NCI-H748 treated with DMSO at 0.1 percent for 48 hours (cell line): Measurements from ENCODE around the gene ARAP2.

Experiments
- DNase-seq: peaks from one replicate; lab custom pipeline; 2025; lab: John Stamatoyannopoulos, UW

Gene ARAP2

DNA sequence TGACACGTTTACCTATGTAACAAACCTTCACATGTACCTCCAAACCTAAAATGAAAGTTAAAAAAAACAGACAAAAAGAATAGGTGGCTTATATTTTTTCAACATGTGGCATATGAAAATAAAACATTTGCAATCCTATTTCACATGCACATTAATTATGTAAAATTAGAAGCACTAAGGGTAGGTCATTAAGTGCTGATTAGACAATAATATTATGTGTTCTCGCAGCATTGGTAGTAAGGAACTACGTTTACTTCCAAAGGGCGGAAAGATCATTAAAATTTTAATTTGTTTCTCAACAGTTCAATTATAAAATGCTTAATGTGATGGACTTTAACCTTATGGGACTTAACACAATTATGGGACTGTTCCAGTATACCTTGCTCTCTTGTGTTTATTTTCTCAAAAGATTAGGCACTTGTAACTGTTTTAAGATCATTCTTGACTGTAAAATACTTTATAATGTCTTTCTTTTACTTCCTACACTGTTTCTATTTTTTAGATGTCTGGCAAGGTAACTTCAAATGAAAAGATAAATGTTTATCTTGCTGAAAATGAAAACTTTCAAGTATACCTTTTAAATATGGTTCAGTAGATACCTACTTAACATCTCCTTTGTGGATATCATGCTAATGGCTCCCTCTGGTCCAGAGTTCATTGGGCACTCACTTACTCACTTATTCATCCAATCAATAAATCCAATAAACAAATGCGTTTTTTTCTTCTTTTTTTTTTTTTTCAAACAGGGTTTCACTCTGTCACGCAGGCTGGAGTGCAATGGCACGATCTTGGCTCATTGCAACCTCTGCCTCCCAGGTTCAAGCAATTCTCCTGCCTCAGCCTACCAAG, 202.0 kb downstream of the ARAP2 start:
- DNase-seq = no peak

DNA sequence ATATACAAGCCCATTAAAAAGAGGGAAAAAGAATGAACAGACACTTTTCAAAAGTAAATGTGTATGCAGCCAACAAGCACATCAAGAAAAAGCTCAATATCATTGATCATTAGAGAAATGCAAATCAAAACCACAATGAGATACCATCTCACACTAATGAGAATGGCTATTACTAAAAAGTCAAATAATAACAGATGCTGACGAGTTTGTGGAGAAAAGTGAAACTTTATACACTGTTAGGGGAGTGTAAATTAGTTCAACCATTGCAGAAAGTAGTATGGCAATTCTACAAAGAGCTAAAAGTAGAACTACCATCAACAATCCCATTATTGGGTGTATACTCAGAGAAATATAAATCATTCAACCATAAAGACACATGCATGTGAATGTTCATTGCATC, 203.0 kb downstream of the ARAP2 start:
- DNase-seq = no peak

DNA sequence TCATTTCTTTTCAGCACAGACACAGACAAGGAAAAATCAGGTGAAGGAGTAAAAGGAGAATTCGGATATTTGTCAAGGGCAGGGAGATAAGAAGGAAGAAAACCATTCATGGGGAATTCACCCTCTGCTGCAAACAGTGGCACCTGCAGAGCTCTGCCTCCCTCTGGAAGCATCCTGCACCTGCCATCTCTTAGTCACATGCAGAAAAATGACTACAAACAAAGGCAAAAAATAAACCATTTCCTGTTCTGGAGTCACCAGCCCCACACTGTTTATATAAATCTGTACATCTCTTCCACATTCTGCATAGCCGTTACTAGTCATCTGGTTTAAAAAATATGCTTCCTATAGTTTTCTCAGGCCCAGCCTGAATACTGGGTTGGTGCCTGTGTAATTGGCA, 205.3 kb downstream of the ARAP2 start:
- peak; percentile 10 for DNase-seq

DNA sequence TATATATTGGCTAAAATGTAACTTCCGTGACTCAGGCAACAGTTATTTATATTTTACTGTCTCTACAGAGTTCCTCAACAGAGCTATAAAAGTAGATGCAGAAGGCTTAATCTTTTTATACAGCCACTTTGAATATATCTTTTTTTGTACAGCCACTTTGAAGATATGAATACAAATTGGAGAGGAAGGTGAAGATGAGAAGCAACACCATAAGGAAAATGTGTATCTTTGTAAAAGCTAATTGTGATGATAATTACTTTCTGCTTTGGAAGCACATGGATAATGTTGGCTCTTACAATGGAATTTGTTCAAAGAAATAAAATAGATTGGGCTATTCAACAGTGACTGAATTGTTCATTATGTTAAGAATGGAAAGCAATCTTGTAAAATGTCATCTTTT, 205.8 kb downstream of the ARAP2 start:
- no peak for DNase-seq

DNA sequence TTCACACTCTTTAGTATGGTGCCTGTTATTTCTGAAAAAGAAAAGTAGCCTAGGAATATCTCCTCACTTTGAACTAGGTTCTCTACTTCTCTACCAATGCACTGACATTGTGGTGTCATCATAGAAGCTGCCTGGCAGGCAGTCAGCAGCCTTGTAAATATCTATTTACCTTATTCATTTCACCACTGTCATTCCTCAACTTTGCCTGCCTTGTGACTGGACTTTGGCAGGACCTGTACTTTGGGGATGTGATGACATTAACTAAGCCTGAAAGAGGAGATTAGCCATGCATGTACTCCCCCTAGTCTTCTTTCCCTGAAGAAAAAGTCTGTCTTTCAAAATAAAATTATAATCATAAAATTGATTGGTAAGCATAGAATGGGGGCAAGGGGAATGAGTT, 207.2 kb downstream of the ARAP2 start:
- no peak for DNase-seq

DNA sequence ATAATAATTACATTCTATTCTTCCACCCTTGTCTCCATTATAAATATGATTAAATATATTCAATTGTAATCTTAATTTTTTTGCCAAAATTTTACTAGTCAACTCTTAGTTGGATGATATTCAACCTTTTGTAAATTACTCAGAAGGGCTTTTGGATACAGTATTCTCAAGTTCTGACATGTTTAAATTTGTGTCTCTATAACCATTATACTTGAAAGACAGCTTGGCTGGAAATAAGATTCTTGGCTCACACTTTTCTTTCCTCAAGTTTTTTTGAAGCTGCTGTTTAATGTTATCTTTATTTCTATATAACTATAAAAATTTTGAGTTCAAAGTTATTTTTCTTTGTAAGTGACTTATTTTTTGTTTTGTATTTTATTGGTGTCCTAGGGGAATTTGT, 214.4 kb downstream of the ARAP2 start:
- no peak for DNase-seq

DNA sequence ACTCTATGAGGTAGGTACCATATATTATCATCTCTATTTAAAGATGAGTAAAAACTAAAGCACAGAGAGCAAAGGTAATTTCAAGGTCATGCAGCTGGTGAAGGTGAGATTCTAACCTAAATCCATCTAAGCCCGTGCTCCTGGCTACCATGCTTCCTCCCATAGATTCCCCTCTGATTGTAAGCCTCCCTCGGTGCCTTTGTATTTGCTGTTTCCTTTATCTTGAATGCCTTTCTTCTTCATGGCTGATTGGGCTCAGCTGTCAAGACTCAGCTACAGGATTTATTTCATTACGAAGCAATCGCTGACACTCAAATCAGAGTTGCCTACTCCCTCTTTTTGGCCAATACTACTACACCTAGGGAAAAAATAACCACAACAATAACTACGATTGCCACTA, 217.1 kb downstream of the ARAP2 start:
- no peak for DNase-seq

DNA sequence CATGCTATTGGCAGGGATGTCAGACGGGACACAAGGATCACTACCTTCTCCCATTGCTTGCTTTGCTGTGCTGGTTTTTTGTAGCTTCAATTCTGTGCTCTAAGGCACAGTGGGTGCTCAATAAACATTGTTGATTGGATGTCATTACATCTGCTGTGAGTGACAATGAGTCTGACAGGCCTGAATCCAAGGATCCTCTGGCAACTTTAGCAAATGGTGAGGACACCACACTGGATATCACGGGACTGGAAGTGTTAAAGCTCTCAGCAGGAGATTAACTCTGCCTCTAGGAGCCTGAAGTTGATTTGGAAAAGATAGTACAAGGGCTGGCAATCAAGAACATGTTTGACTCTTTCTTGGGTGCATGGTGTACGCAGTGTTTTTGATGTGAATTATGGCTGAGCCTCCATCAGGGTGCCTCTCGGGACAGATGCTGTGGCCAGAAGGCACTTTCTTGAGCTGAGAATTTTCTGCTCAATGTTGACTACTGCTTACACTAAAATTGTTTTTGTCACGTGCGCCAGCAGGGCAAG, 217.9 kb downstream of the ARAP2 start:
- DNase-seq = peak; percentile 23

DNA sequence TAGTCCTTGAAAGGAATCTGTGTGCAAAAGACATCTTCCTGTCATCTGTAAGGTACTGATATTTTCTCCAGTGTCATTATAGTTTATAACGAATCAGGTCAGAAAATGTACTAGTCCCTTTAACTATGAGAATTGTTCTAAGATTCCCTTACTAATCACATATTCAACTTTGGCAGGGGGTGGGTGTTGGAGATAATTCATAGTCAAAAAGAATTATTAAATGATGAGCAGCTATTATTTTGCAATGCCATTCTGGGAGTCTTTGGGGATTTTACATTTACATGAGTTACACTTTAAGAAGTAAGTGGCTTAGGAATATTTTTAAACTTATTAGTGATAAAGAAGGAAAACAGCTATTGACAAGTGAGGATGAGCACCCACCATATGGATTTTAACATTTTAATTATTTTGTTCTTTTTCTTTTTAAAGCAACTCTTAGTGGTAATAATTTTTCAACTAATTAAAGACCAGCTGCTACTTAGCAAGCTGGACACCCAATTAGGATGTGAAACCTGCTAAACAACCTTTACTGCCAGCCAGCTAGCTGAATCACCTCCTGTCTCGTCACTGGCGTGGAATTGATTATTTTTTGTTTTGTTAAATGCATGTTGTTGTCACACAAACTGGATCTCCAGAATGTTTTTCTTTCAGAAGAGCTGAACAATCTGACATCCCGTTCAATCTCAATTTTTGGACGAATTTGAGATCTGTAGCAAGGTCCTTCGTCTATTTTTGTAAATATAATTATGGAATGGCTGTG, 219.2 kb downstream of the ARAP2 start:
- peak; percentile 27 for DNase-seq

DNA sequence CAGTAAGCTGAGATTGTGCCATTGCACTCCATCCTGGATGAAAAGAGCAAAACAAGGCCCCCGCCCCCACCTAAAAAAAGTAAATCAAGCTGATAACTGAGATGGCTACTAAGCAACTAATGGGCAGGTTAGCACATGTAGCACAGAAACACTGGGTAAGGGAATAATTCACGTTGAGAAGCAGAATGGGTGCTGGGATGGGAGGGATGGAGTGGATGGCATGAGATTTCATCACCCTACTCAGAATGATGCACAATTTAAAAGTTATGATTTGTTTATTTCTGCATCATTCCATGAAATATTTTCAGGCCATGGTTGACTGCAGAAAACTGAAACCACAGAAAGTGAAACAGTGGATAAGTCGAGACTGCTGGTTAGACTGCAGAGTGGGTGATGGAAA, 224.0 kb downstream of the ARAP2 start:
- no peak for DNase-seq
